ENCODE measurements around the gene GNA12. TPM values are rescaled to one million over a fixed set of nuclear protein-coding genes. Genes with fewer than 3 reads are reported as not detected.

Gene GNA12
- total and polyA plus RNA-seq, 9 of the 15 experiments (the other 6 are each of a cell fraction or from before 2014, with no cell fraction given): 0.65 to 32.7 (median 9.6) TPM

DNA sequence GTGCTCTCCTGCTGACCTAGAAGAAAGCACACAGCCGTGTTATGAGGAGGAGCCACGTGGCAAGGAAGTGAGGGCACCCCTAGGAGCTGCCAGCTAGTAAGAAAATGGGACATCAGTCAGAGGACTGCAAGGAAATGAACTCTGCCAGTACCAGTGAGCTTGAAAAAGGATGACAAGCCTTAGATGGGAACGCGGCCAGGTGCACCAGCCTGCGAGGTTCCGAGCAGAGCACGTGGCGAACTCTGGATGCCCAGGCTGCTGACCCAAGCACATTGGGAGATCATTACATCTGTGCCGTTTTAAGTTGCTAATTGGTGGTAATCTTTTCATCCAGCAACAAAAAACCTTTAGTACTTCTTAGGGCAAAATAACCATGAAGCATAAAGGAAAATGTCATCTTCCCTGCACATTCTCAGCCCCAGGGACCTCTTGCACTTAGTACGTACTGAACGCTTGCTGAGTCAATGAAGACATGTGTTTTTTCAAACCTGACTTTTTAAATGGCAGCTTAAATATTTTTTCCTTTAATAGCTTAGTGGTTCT, 86.7 kb downstream of the GNA12 start (continued):
- TF ChIP-seq, protein P1, sequence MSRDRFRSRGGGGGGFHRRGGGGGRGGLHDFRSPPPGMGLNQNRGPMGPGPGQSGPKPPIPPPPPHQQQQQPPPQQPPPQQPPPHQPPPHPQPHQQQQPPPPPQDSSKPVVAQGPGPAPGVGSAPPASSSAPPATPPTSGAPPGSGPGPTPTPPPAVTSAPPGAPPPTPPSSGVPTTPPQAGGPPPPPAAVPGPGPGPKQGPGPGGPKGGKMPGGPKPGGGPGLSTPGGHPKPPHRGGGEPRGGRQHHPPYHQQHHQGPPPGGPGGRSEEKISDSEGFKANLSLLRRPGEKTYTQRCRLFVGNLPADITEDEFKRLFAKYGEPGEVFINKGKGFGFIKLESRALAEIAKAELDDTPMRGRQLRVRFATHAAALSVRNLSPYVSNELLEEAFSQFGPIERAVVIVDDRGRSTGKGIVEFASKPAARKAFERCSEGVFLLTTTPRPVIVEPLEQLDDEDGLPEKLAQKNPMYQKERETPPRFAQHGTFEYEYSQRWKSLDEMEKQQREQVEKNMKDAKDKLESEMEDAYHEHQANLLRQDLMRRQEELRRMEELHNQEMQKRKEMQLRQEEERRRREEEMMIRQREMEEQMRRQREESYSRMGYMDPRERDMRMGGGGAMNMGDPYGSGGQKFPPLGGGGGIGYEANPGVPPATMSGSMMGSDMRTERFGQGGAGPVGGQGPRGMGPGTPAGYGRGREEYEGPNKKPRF (IDR thresholded peaks at IDR 0.05; ENCODE audit: low read depth, low read length): no peak
- TF ChIP-seq, protein P2, sequence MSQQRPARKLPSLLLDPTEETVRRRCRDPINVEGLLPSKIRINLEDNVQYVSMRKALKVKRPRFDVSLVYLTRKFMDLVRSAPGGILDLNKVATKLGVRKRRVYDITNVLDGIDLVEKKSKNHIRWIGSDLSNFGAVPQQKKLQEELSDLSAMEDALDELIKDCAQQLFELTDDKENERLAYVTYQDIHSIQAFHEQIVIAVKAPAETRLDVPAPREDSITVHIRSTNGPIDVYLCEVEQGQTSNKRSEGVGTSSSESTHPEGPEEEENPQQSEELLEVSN (IDR thresholded peaks at IDR 0.05; ENCODE audit: borderline replicate concordance in 1 of 2, extremely low read depth in 1 of 2, insufficient read depth in 1 of 2, insufficient read length in 1 of 2, low read depth in 1 of 2, low read length in 1 of 2, poor library complexity in 1 of 2, severe bottlenecking in 1 of 2): peak in 1 of 2 experiments; percentile 8
- TF ChIP-seq SMARCB1 (IDR thresholded peaks at IDR 0.05; ENCODE audit: insufficient read length, low read depth) (peak; percentile 90), MEF2D (tag; conservative IDR thresholded peaks at IDR 0.05; ENCODE audit: low read depth) (peak; percentile 6; the same call in 1 of the 2 replicates), CXXC5 (CRISPR knock-in tag; IDR thresholded peaks at IDR 0.05) (0 out of 2 replicates have a peak, but pooled peaks have one; percentile 21), NR4A1 (CRISPR knock-in tag; IDR thresholded peaks at IDR 0.05) (no peak), NR4A1 (tag; IDR thresholded peaks at IDR 0.05) (peak; percentile 80; the same call in 1 of the 2 replicates), LCOR (CRISPR knock-in tag; IDR thresholded peaks at IDR 0.05) (no peak)
- TF ChIP-seq, protein P3, sequence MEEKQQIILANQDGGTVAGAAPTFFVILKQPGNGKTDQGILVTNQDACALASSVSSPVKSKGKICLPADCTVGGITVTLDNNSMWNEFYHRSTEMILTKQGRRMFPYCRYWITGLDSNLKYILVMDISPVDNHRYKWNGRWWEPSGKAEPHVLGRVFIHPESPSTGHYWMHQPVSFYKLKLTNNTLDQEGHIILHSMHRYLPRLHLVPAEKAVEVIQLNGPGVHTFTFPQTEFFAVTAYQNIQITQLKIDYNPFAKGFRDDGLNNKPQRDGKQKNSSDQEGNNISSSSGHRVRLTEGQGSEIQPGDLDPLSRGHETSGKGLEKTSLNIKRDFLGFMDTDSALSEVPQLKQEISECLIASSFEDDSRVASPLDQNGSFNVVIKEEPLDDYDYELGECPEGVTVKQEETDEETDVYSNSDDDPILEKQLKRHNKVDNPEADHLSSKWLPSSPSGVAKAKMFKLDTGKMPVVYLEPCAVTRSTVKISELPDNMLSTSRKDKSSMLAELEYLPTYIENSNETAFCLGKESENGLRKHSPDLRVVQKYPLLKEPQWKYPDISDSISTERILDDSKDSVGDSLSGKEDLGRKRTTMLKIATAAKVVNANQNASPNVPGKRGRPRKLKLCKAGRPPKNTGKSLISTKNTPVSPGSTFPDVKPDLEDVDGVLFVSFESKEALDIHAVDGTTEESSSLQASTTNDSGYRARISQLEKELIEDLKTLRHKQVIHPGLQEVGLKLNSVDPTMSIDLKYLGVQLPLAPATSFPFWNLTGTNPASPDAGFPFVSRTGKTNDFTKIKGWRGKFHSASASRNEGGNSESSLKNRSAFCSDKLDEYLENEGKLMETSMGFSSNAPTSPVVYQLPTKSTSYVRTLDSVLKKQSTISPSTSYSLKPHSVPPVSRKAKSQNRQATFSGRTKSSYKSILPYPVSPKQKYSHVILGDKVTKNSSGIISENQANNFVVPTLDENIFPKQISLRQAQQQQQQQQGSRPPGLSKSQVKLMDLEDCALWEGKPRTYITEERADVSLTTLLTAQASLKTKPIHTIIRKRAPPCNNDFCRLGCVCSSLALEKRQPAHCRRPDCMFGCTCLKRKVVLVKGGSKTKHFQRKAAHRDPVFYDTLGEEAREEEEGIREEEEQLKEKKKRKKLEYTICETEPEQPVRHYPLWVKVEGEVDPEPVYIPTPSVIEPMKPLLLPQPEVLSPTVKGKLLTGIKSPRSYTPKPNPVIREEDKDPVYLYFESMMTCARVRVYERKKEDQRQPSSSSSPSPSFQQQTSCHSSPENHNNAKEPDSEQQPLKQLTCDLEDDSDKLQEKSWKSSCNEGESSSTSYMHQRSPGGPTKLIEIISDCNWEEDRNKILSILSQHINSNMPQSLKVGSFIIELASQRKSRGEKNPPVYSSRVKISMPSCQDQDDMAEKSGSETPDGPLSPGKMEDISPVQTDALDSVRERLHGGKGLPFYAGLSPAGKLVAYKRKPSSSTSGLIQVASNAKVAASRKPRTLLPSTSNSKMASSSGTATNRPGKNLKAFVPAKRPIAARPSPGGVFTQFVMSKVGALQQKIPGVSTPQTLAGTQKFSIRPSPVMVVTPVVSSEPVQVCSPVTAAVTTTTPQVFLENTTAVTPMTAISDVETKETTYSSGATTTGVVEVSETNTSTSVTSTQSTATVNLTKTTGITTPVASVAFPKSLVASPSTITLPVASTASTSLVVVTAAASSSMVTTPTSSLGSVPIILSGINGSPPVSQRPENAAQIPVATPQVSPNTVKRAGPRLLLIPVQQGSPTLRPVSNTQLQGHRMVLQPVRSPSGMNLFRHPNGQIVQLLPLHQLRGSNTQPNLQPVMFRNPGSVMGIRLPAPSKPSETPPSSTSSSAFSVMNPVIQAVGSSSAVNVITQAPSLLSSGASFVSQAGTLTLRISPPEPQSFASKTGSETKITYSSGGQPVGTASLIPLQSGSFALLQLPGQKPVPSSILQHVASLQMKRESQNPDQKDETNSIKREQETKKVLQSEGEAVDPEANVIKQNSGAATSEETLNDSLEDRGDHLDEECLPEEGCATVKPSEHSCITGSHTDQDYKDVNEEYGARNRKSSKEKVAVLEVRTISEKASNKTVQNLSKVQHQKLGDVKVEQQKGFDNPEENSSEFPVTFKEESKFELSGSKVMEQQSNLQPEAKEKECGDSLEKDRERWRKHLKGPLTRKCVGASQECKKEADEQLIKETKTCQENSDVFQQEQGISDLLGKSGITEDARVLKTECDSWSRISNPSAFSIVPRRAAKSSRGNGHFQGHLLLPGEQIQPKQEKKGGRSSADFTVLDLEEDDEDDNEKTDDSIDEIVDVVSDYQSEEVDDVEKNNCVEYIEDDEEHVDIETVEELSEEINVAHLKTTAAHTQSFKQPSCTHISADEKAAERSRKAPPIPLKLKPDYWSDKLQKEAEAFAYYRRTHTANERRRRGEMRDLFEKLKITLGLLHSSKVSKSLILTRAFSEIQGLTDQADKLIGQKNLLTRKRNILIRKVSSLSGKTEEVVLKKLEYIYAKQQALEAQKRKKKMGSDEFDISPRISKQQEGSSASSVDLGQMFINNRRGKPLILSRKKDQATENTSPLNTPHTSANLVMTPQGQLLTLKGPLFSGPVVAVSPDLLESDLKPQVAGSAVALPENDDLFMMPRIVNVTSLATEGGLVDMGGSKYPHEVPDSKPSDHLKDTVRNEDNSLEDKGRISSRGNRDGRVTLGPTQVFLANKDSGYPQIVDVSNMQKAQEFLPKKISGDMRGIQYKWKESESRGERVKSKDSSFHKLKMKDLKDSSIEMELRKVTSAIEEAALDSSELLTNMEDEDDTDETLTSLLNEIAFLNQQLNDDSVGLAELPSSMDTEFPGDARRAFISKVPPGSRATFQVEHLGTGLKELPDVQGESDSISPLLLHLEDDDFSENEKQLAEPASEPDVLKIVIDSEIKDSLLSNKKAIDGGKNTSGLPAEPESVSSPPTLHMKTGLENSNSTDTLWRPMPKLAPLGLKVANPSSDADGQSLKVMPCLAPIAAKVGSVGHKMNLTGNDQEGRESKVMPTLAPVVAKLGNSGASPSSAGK (IDR thresholded peaks at IDR 0.05): peak; percentile 51; the same call in 1 of the 2 replicates

All from K562 (cell line).